Stimulated activated CD8-positive, alpha-beta memory T cell treated with anti-CD3 and anti-CD28 coated beads, Interleukin-4, amount 100 ng/mL, for 48 hours (primary cell): ENCODE data around the gene LTA4H.

Source experiments
- DNase-seq: peaks from one replicate; pipeline ENCODE4 v3.0.0-alpha.2; 2020

Gene LTA4H

DNA sequence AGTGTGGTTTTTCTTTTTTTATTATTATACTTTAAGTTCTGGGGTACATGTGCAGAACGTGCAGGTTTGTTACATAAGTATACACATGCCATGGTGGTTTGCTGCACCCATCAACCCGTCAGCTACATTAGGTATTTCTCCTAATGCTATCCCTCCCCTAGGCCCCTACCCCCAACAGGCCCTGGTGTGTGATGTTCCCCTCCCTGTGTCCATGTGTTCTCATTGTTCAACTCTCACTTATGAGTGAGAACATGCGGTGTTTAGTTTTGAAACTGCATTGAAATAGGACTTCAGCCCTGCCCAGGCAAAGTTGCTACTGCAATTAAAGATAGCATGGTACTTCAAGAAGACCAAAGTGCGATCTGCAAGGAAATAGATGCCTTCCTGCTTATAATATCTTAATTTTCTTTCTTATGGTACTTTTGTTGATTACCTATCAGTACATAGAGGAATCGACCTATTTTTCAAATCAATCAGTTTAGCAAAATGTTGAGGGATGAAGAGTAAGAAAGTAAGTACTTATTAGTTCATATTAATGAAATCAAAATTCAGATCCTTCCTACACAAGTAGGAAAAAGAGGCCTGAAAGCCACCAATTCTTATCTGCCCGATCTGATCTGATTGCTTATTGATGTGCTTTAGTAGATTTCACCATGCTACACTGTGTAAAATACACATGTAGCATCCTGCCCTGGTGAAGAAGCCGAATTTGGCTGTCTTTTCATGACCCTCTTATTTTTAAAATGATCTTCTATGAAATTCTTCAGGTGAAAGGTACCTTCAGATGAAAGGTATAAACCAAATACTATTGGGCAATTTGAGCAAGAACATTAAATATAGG, 1.6 kb downstream of the LTA4H start:
- DNase-seq = no peak

DNA sequence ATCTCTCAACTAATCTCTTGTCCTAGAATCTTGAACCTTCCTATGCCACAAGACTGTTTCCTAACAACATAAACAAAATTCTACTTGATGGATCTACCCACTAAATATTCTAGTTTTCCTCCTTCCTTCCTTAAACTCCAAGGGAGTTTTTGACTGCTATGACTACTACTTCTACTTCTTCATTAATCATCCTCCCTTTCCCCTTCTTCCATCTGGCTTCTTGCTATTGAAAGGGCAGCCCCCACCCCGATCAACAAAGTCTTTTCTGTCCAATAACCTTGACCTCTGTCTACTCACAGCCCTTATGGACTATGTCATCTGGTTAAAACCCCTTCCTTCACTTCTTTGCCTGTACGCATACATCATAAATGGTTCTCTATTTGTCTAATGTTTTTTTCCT, 5.6 kb downstream of the LTA4H start:
- no peak for DNase-seq

DNA sequence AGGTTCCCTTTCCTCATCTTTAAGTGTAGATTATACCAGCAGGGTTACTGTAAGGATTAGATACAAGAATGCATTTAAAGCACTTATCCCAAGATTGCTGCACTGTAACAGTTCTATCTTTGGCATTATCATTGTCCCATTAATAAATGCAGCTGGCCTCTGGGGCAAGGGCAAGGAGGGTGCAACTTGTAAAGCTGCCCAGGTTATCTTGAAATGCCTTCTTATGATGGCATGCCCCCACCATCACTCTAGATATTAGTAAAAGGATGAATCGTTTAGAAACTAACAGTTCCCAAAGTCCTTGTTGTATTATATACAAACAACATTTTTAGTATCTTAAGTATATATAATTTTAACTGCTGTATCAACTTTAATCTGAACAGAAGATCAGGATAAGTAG, 6.8 kb downstream of the LTA4H start:
- no peak for DNase-seq

DNA sequence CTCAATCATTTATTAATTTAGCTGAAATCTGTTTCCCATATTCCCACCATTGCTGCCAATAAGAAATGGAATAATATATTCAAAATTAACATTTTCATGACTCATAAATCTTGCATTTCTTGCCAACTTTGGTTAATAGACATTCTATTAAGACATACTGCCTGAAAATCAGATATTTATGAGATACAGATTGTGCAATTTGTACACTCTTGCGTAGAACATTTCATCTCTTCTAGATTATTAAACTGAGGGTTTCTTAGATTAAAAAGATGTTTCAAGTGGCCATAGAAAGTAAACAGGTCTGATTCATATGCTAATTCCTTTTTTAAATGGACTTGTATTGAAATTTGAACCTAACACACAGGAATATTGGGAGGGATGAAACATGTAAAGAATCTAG, 9.1 kb downstream of the LTA4H start:
- no peak for DNase-seq

DNA sequence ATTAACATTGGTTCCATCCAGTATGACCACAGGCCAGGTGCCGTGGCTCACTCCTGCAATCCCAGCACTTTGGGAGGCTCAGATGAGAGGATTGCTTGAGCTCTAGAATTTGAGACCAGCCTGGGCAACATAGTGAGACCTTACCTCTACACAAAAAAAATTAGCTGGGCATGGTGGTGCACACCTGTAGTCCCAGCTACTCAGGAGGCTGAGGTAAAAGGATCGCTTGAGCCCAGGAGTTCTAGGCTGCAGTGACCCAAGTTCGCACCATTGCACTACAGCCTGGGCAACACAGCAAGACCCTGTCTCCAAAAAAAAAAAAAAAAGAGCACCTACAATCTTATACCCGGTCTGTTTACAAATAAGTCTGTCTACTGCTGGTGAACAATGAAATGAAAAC, 9.9 kb downstream of the LTA4H start:
- no peak for DNase-seq

DNA sequence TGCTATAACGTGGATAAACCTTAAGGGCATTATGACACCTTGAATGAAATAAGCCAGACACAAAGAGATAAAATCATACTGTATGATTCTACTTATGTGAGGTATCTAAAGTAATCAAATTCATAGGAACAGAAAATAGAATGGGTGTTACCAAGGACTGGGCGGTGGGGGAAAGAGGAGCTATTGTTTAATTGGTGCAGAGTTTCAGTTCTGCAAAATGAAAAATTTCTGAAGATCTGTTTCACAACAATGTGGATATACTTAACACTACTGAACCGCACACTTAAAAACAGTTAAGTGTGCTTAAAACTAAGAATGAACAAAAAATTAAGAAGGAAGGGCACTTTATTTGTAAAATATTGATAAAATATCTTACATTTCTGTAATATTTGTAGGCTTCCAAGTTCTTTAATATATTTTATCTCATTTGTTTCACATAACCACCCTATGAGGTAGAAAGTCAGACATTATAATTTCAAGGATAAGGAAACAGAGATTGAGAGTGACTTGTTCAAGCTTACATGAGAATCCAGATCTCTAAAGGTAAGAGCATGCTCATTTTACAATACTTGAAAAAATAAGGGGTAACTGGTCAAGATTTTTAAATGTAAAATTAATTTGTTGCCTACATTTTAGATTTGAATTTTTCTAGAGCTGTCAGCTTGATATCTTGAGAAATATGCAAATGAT, 14.9 kb downstream of the LTA4H start:
- no peak for DNase-seq

DNA sequence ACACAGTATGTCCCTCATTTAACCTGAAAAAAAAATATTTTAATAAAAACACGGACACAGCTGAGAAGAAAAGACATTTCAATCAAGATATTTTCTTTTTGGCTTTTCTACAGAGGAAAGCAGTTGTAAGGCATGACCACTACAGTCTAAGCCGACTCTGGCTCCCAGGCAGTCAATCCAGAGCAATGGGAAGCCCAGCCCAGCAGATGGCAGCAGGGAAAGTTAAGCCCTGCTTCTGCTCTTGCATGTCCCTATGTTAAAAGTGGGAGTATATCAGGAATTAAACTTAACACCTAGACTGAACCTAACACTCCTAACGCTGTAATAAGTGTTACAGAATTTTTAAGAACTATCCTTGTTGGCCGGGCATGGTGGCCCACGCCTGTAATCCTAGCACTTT, 19.7 kb downstream of the LTA4H start:
- DNase-seq = no peak

DNA sequence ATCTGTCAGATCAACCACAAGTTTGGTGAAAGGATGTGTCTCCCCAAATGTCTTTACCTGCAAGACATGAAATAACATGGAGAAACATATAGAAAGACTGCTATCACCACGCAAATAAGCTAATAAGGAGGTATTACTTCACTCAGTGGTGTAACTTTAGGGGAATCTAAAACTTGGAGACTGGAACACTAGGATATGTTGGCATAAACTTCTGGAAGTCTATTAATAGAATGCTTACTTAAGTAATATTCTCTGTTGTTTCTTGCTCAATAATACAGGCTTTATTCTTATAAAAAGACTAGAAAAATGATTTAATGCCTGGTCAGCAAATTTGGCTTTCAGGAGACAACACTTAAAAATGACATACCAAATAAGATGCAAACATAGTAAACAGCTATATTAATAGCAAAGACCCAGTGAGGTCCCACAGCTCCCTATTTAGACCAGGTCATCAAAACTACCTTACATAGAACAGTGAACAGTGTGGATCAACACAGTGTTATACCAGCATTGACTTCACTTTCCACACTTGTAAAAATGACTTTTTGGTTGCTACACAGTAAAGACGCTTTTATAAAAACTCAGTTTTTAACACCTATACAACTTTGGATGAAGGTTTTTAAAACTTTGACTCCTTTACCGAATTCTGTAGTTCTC, 20.3 kb downstream of the LTA4H start:
- DNase-seq = no peak

DNA sequence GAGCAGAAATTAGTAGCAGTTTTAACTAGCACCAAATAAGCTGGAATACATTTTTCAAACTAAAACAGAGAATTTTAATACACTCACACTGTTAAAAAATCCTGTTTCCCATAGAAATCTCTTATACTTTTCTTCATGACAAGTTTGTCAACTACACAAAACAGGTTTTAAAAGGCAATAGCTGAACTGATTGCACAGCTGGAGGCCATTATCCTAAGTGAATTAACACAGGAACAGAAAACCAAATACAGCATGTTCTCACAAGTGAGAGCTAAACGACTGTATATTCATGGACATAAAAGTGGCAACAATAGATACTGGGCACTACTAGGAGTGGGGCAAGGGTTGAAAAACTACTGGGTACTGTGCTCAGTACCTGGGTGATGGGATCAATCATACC, 27.7 kb downstream of the LTA4H start:
- no peak for DNase-seq

DNA sequence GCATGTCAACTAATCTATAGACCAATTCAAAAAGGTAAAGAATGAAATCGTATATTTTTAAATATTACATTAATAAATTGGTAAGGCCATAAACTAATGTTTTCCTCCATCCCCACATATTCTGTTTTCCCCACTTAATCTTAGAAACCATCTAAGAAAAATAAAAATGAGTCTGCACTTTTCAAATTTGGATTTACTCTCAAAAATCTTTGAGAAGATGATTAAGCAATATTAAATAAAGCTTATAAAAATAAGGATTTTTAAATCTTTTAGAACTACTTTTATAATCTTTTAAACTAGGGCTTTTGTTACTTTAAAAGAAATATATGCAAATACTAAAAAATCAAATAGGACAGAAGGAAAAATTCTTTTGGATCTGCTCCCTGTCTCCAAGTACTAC, 28.7 kb downstream of the LTA4H start:
- no peak for DNase-seq

DNA sequence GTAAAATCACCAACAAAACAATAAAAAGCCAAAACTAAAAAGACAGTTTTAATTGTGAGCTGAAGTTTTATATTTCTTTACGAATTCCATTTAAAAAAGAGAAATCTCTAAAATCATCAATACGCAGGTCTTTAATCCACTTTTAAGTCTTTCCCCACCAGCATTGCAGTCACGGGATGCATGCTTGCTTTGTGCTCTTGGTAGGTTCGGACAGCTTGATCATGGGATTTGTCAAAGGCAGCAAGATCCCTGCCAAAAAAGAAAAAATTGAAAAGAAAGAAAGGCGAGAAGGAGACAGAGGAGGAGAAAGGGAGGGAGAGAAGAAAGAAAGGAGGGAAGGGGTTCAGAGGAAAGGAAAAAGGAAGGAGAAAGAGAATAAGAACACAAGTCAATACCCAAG, 34.5 kb downstream of the LTA4H start:
- DNase-seq = no peak

DNA sequence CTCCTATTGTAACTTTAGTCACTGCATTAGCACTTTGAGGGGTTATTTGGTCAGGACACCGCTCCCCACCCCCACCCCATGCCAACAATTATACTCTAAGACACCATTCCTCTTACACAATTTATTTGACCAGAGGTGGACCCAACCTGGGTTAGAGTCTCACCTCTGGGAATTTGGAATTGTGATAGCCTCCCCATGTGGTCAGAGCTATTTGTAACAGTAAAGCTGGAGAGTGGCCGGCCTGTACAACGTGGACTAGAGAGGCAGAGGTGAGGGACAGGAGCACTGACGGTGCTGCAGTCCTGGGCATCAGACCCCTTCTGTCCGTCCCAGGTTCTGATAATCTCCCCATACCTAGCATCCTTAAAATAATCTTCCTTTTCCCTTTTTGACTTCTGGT, 35.9 kb downstream of the LTA4H start:
- DNase-seq = no peak

DNA sequence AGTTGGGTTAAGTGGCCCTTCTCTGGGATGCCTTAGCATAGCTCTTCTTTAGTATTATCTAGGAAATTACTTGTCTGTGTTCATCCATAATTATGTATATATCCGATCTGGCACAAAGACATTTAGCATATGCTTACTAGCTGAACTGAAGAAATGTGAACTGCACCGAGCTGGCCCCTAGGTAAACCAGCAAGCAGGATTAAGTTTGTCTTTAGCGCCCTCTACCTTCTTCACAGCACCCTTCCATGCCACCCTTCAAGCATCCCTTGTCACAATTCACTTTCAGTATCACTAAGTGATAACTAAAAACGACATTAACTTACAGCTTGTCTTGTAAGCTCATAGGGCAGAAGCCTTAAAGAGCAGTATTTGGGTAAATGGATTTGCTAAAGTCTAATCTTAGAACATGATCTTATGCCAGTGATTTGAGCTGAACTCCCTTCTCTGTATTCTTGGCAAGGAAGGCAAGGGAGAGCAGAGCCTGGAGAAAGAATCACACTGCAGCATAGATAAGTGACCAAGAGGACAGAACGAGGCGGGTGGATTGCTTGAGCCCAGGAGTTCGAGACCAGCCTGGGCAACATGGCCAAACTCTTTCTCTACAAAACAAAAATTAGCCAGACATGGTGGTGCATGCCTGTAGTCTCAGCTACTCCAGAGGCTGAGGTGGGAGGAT, 36.6 kb downstream of the LTA4H start:
- peak; percentile 42 for DNase-seq

DNA sequence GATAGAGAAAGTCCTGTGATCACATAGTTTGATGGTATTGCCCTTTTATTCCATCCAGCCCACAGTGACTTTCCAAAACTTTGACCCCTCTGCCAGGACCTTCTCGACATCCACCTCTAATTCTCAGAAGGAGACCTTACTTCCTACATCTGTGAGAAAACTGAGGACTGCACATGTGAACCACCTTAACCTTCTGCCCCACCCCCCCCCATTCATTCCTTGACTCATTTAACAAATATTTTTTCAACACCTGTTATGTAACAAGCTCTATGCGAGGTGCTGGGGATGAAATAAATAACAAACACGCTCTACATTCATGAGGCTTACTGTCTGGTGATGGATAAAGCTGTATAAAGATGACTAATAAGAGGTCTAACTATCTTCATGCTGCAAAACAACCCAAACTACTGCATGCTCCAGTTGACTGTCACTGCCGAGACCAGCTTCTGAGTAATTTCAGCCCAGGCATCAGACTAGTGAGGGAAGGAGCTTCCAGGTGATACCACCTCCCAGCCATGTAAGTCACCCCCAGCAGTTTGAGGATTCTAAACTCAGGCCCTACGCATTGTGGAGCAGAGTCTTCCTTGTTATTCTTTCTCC, 37.4 kb downstream of the LTA4H start:
- DNase-seq = no peak

DNA sequence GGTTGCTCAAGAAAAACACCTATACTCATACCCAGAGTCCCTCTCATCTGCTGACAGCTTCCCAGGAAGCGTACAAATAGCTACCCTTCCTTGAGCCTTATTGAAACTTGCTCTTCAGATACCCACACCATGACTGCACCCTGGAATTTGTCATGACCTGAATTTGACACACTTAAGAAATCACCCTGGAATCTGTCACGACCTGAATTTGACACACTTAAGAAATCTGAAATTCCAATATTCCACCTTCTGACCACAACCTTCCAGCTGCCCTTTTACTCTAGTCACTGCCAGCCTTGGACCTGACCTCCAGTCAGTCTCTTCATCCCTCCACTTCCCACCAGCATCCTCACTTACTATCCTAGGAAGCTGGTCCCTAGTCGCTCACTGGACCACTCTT, 38.1 kb downstream of the LTA4H start:
- DNase-seq = no peak

DNA sequence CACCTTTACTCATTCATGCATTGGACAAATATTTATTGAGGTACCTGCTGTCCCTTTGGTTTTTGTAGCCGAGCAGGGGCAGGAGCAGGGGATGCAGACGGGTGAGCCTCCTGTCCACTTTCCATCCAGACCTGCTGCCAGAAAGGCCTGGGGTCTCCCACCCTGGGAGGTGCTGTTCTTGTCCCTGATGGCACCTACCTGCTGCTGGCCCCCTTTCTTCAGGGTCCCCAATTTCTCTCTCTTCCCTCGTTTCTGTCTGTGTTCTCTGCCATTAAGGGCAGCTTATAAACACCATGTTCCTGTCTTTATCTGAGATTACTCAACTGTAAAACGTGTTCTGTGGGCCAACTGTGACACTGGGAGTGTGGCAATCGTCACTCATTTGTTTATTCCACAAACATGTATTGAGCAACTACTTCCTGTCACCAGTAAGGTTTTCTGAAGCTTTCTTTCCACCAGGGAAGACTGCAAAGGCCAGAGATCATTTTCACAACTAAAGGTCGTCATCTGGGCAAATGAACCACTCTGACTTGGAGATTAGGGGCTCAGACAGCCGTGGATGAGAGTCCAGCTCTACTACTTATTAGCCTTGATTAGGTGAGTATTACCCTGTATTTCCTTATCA, 39.2 kb downstream of the LTA4H start, which contains the start of gene HAL:
Gene HAL (minus strand): TSS at position 311 of the 625 bp plus-strand sequence. CDS start 434 bp downstream, outside the sequence.
- DNase-seq = no peak

DNA sequence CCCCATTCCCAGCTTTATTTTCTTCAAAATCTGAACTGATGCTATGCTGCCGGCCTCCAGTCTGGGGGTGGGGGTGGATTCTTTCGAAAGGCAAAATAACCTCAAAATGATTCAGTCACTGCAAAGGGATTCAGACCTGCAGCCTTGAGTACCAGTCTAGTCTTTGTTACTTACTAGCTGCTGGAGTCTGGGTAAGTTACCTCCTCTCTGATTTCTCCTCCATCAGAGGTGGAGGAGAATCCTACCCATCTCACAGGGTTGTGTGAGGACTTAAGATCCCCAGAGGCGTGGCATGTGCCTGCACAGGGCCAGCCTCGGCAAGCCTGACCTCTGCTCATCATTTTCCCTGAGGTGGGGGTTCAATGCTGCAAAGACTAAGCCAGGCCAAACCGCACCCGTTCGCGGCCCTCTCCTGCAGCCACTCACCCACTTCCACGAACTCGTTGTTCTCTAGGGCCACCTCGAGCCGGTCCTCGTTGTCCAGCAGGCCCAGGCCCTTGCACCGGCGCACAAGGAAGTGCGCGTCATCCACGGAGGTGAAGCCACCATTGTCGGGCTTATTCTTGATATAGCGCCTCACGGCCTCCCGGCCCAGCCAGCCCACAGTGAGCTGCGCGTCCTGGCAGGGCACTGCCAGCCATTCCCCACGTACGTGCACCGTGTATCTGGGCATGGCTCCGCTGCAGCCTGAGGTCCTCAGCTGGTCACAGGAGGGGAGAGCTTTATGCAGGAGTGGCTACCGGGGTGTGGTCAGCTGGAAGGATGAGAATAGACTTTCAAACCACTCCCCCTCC, 40.0 kb downstream of the LTA4H start:
- DNase-seq = no peak

DNA sequence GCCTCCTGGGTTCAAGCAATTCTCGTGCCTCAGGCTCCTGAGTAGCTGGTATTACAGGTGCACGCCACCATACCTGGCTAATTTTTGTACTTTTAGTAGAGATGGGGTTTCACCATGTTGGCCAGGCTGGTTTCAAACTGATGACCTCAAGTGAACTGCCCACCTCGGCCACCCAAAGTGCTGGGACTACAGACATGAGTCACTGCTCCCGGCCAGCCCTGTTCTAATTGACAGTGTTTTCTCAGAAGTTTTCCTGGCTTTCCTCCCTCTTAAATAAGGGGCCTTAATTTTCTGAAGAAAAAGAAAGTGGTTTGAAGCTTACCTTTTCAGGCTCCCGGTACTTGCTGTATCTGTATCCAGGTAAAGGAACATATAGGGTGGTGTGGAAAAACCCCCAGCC, 40.9 kb downstream of the LTA4H start:
- no peak for DNase-seq

DNA sequence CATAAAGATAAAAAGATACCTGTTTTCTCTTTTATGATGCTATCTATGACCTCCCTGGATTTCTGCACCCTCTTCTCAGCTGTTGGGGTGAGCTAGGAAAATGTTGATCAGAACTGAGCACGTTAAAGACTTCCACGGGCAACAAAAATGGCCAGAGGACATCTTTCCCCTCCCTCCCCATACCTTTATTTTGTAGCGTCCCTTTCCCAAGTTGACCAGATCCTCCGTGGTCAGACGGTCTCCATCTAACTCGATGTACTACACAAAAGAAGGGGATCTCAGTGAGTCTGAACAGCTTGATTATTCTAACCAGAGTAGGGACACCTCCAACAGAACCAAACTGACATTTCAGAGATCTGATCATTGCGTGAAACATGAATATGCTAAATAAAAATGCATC, 41.5 kb downstream of the LTA4H start:
- no peak for DNase-seq

DNA sequence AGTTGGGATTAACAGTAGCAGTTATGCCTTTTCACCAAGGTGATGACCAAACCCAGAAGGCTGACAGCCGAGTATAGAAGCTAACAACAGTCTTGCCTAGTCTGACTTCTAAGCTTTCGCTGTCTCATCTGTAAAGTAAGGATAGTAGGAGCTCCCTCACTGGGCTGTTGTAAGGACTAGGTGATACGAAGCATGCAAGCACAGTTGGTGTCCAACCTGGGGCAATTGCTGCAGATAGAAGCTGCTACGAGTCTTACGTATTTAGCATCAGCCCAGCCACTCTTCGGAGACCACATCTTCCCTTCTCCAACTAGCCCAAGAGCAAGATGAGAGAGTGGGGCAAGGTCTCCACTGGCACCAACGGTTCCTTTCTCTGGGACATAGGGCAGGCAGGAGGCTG, 45.3 kb downstream of the LTA4H start:
- DNase-seq = no peak

DNA sequence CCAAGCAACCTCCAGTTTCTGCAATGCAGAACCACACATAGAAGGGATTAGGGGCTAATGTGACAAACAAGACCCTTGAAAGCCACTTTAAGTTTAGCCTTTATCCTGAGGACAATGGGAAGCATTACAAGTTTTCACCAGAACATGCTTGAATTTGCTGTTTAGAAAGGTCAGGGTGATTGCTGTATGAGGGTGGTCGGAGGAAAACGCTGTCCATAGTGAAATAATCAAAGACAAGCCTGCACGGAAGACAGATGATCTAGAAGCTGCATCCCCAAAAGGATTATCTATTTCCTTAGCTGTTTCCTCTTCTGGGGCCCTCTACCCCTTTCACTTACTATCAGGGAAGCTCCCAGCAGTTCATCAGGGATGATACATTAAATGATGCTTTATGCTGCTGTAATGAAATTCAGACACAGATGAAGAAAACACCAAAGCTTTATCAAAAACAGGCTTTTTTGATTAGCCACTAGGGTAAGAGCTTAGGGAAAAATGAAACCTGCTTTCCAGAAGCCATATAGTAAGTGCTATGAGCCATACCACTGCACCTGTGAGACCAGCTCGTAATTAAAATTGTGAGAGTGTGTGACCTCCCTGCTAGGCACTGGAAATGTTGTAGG, 45.8 kb downstream of the LTA4H start:
- no peak for DNase-seq
